SK-N-SH treated with all-trans-retinoic acid at 6 μM for 48 hours (cell line): Measurements from ENCODE around the gene SPTLC1.

Source experiments
- ATAC-seq: fragments of 200-7000 bp; cut with Tn5 transposase; 3 replicates; pipeline ENCODE4 v1.9.1; 2020; ENCODE audit warnings: mild to moderate bottlenecking, moderate library complexity
- BACH2 ChIP-seq: fragments of 250-450 bp; sonication (Bioruptor Pico); IDR thresholded peaks from 2 replicates; pipeline ENCODE4 v1.9.0; 2021; ENCODE audit warnings: mild to moderate bottlenecking, borderline replicate concordance
- CSDC2 ChIP-seq: fragments of 250-450 bp; sonication (Bioruptor Pico); IDR thresholded peaks from 2 replicates; pipeline ENCODE4 v1.5.0; 2020; ENCODE audit warnings: mild to moderate bottlenecking, moderate library complexity
- GLIS3 ChIP-seq: fragments of 250-450 bp; sonication (Bioruptor Pico); IDR thresholded peaks from 2 replicates; pipeline ENCODE4 v1.5.0; 2020; ENCODE audit warnings: mild to moderate bottlenecking, moderate library complexity
- ISL1 ChIP-seq: fragments of 250-450 bp; sonication (Bioruptor Pico); IDR thresholded peaks from 2 replicates; pipeline ENCODE4 v2.1.2; 2022; ENCODE audit warnings: mild to moderate bottlenecking, moderate library complexity
- POU6F1 ChIP-seq: fragments of 250-450 bp; sonication (Bioruptor Pico); IDR thresholded peaks from 2 replicates; pipeline ENCODE4 v1.8.0; 2021; ENCODE audit warnings: low read depth, mild to moderate bottlenecking, moderate library complexity, borderline replicate concordance
- PPARA ChIP-seq: fragments of 250-450 bp; sonication (Bioruptor Pico); IDR thresholded peaks from 2 replicates; pipeline ENCODE4 v1.5.0; 2020; ENCODE audit warnings: mild to moderate bottlenecking, borderline replicate concordance
- RARB ChIP-seq: fragments of 250-450 bp; sonication (Bioruptor Pico); IDR thresholded peaks from 2 replicates; pipeline ENCODE4 v1.8.0; 2021; ENCODE audit warnings: mild to moderate bottlenecking, moderate library complexity
- SNAI2 ChIP-seq: fragments of 250-450 bp; sonication (Bioruptor Pico); IDR thresholded peaks from 2 replicates; pipeline ENCODE4 v1.5.0; 2020; ENCODE audit warnings: mild to moderate bottlenecking, moderate library complexity
- TCF4 ChIP-seq: fragments of 250-450 bp; sonication (Bioruptor Pico); IDR thresholded peaks from 2 replicates; pipeline ENCODE4 v1.8.0; 2021; ENCODE audit warnings: mild to moderate bottlenecking, moderate library complexity, borderline replicate concordance
- TOX ChIP-seq: fragments of 250-450 bp; sonication (Bioruptor Pico); IDR thresholded peaks from 2 replicates; pipeline ENCODE4 v1.8.0; 2021; ENCODE audit warnings: mild to moderate bottlenecking, moderate library complexity, borderline replicate concordance
- ZC3H10 ChIP-seq: fragments of 250-450 bp; sonication (Bioruptor Pico); IDR thresholded peaks from 2 replicates; pipeline ENCODE4 v1.5.1; 2021; ENCODE audit warnings: mild to moderate bottlenecking, moderate library complexity
- ZFP3 ChIP-seq: fragments of 250-450 bp; sonication (Bioruptor Pico); IDR thresholded peaks from 2 replicates; pipeline ENCODE4 v1.5.0; 2020; ENCODE audit warnings: mild to moderate bottlenecking, moderate library complexity
- ZNF565 ChIP-seq: fragments of 450-650 bp; formaldehyde crosslinking; conservative IDR thresholded peaks from 2 replicates; pipeline ENCODE4 v1.5.0; 2020; ENCODE audit warnings: low read depth, mild to moderate bottlenecking, moderate library complexity
- ZNF70 ChIP-seq: fragments of 450-650 bp; formaldehyde crosslinking; IDR thresholded peaks from 2 replicates; pipeline ENCODE4 v1.5.0; 2020; ENCODE audit warnings: mild to moderate bottlenecking, moderate library complexity
- TF ChIP-seq, protein P1 (sequence below): fragments of 250-450 bp; sonication (Bioruptor Pico); IDR thresholded peaks from 2 replicates; pipeline ENCODE4 v1.8.0; 2020; ENCODE audit warnings: mild to moderate bottlenecking, moderate library complexity, borderline replicate concordance
- TF ChIP-seq, protein P2 (sequence below): fragments of 250-450 bp; sonication (Bioruptor Pico); IDR thresholded peaks from 2 replicates; pipeline ENCODE4 v1.5.0; 2020; ENCODE audit warnings: mild to moderate bottlenecking, moderate library complexity
- TF ChIP-seq, protein P3 (sequence below): fragments of 250-450 bp; sonication (Bioruptor Pico); IDR thresholded peaks from 2 replicates; pipeline ENCODE4 v1.5.1; 2020; ENCODE audit warnings: low read depth, mild to moderate bottlenecking, moderate library complexity

The SPTLC1 gene

GRCh38 chr9:92141144-92142129 is 26.2 kb upstream of the SPTLC1 start:
- ATAC-seq = peak; percentile 34
- TF ChIP-seq POU6F1 (no peak), CSDC2 (CRISPR knock-in tag) (peak; percentile 50; the same call in 1 of the 2 replicates)

GRCh38 chr9:92140754-92141143 is 25.5 kb upstream of the SPTLC1 start:
- ATAC-seq = no peak

GRCh38 chr9:92140074-92140753 is 25.0 kb upstream of the SPTLC1 start:
- TF ChIP-seq ZC3H10 (CRISPR knock-in tag) = no peak
- TF ChIP-seq GLIS3 (CRISPR knock-in tag) = no peak
- no peak for TF ChIP-seq CSDC2 (CRISPR knock-in tag)
- no peak for TF ChIP-seq BACH2 (CRISPR knock-in tag)
- no peak for TF ChIP-seq ZFP3 (CRISPR knock-in tag)
- TF ChIP-seq PPARA (CRISPR knock-in tag) = no peak
- TF ChIP-seq, protein P1, sequence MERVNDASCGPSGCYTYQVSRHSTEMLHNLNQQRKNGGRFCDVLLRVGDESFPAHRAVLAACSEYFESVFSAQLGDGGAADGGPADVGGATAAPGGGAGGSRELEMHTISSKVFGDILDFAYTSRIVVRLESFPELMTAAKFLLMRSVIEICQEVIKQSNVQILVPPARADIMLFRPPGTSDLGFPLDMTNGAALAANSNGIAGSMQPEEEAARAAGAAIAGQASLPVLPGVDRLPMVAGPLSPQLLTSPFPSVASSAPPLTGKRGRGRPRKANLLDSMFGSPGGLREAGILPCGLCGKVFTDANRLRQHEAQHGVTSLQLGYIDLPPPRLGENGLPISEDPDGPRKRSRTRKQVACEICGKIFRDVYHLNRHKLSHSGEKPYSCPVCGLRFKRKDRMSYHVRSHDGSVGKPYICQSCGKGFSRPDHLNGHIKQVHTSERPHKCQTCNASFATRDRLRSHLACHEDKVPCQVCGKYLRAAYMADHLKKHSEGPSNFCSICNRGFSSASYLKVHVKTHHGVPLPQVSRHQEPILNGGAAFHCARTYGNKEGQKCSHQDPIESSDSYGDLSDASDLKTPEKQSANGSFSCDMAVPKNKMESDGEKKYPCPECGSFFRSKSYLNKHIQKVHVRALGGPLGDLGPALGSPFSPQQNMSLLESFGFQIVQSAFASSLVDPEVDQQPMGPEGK (CRISPR knock-in tag) = no peak
- TF ChIP-seq TOX (CRISPR knock-in tag) = no peak
- no peak for TF ChIP-seq ZNF70
- no peak for TF ChIP-seq SNAI2 (CRISPR knock-in tag)
- TF ChIP-seq, protein P2, sequence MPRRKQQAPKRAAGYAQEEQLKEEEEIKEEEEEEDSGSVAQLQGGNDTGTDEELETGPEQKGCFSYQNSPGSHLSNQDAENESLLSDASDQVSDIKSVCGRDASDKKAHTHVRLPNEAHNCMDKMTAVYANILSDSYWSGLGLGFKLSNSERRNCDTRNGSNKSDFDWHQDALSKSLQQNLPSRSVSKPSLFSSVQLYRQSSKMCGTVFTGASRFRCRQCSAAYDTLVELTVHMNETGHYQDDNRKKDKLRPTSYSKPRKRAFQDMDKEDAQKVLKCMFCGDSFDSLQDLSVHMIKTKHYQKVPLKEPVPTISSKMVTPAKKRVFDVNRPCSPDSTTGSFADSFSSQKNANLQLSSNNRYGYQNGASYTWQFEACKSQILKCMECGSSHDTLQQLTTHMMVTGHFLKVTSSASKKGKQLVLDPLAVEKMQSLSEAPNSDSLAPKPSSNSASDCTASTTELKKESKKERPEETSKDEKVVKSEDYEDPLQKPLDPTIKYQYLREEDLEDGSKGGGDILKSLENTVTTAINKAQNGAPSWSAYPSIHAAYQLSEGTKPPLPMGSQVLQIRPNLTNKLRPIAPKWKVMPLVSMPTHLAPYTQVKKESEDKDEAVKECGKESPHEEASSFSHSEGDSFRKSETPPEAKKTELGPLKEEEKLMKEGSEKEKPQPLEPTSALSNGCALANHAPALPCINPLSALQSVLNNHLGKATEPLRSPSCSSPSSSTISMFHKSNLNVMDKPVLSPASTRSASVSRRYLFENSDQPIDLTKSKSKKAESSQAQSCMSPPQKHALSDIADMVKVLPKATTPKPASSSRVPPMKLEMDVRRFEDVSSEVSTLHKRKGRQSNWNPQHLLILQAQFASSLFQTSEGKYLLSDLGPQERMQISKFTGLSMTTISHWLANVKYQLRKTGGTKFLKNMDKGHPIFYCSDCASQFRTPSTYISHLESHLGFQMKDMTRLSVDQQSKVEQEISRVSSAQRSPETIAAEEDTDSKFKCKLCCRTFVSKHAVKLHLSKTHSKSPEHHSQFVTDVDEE (CRISPR knock-in tag) = no peak
- TF ChIP-seq, protein P3, sequence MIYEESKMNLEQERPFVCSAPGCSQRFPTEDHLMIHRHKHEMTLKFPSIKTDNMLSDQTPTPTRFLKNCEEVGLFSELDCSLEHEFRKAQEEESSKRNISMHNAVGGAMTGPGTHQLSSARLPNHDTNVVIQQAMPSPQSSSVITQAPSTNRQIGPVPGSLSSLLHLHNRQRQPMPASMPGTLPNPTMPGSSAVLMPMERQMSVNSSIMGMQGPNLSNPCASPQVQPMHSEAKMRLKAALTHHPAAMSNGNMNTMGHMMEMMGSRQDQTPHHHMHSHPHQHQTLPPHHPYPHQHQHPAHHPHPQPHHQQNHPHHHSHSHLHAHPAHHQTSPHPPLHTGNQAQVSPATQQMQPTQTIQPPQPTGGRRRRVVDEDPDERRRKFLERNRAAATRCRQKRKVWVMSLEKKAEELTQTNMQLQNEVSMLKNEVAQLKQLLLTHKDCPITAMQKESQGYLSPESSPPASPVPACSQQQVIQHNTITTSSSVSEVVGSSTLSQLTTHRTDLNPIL (CRISPR knock-in tag) = no peak
- TF ChIP-seq TCF4 (CRISPR knock-in tag) = no peak
- TF ChIP-seq, all 23 proteins: peak for 0
- ATAC-seq = peak; percentile 80

More at GRCh38 chr9:92140754-92141143, 25.5 kb upstream of the SPTLC1 start:
- TF ChIP-seq TOX (CRISPR knock-in tag) (no peak), RARB (CRISPR knock-in tag) (no peak), ZNF565 (CRISPR knock-in tag) (no peak), ISL1 (CRISPR knock-in tag) (no peak), GLIS3 (CRISPR knock-in tag) (no peak)

GRCh38 chr9:92138960-92139540 is 23.8 kb upstream of the SPTLC1 start:
- ATAC-seq = peak; percentile 65
